Mesendoderm (in vitro differentiated cells): Measurements from ENCODE around the gene UBE2B.

Experiments used
- DNase-seq: peaks from one replicate; pipeline ENCODE4 v3.0.0; 2013
- H2AK5ac ChIP-seq: 2 replicates; pipeline ENCODE4 v1.6.1; 2013; ENCODE audit warnings: low read length, inconsistent platforms
- H2BK120ac ChIP-seq: 2 replicates; pipeline ENCODE4 v1.6.1; 2013; ENCODE audit warnings: low read depth, mild to moderate bottlenecking, low read length, moderate library complexity, mixed read lengths
- H2BK15ac ChIP-seq: replicated peaks from 2 replicates; pipeline ENCODE4 v1.6.1; 2013; ENCODE audit warnings: low read depth, mild to moderate bottlenecking, moderate library complexity
- H2BK5ac ChIP-seq: 2 replicates; pipeline ENCODE4 v1.6.1; 2013; ENCODE audit warnings: low read length, inconsistent platforms
- H3K18ac ChIP-seq: 2 replicates; pipeline ENCODE4 v1.6.1; 2013; ENCODE audit warnings: mild to moderate bottlenecking, low read length, mixed read lengths
- H3K23ac ChIP-seq: one replicate; pipeline ENCODE4 v1.6.1; 2013; ENCODE audit warnings: low read length
- H3K27ac ChIP-seq: 2 replicates; pipeline ENCODE4 v1.5.1; 2013; ENCODE audit warnings: low read depth, mild to moderate bottlenecking, inconsistent platforms, low read length, moderate library complexity
- H3K27me3 ChIP-seq: 2 replicates; pipeline ENCODE4 v1.6.1; 2013; ENCODE audit warnings: low read length, control low read depth, mild to moderate bottlenecking, inconsistent platforms; ENCODE audit not compliant: insufficient read depth, poor library complexity
- H3K36me3 ChIP-seq: 2 replicates; pipeline ENCODE4 v1.6.1; 2013; ENCODE audit warnings: low read length, inconsistent platforms; ENCODE audit not compliant: control insufficient read depth, insufficient read depth
- H3K4ac ChIP-seq: one replicate; pipeline ENCODE4 v1.6.1; 2013; ENCODE audit warnings: low read depth, mild to moderate bottlenecking, low read length, moderate library complexity
- H3K4me1 ChIP-seq: 2 replicates; pipeline ENCODE4 v1.6.1; 2013; ENCODE audit warnings: low read depth, low read length, inconsistent platforms; ENCODE audit not compliant: control insufficient read depth
- H3K4me2 ChIP-seq: 2 replicates; pipeline ENCODE4 v1.6.1; 2013; ENCODE audit warnings: low read length
- H3K4me3 ChIP-seq: 2 replicates; pipeline ENCODE4 v1.5.1; 2013; ENCODE audit warnings: mild to moderate bottlenecking, low read length
- H3K56ac ChIP-seq: one replicate; pipeline ENCODE4 v1.6.1; 2013; ENCODE audit warnings: low read length
- H3K79me1 ChIP-seq: 2 replicates; pipeline ENCODE4 v1.6.1; 2013; ENCODE audit warnings: low read length, inconsistent platforms
- H3K79me2 ChIP-seq: 2 replicates; pipeline ENCODE4 v1.6.1; 2013; ENCODE audit warnings: mild to moderate bottlenecking, low read length; ENCODE audit not compliant: control insufficient read depth, insufficient read depth
- H3K9ac ChIP-seq: 2 replicates; pipeline ENCODE4 v1.6.1; 2013; ENCODE audit warnings: low read length, inconsistent platforms
- H4K5ac ChIP-seq: one replicate; pipeline ENCODE4 v1.6.1; 2013; ENCODE audit warnings: low read length
- H4K8ac ChIP-seq: one replicate; pipeline ENCODE4 v1.6.1; 2013; ENCODE audit warnings: low read depth, mild to moderate bottlenecking, control low read depth, low read length, moderate library complexity
- WGBS: extraction: QIAGEN DNeasy Blood & Tissue Kit; methylation state at CpG from one replicate; pipeline ENCODE4 v1.1.7; 2013; ENCODE audit warnings: low lambda C conversion rate, missing lambda C conversion rate; ENCODE audit not compliant: insufficient coverage; ENCODE audit errors: extremely low coverage; 5-methylcytosine and 5-hydroxymethylcytosine counted together

Gene UBE2B

GRCh38 chr5:134438721-134439123 lies 67.4 kb downstream of the UBE2B start:
- no peak overlapping the region for H3K18ac ChIP-seq
- H2BK120ac ChIP-seq, result no peak overlapping the region
- no CpG with 5 or more reads among the region's 7 CpGs for WGBS
- no peak overlapping the region for H4K5ac ChIP-seq
- DNase-seq, result no peak
- H3K27ac ChIP-seq, result no peak overlapping the region
- H2AK5ac ChIP-seq, result no peak overlapping the region
- H3K9ac ChIP-seq, result no peak overlapping the region
- H3K4ac ChIP-seq, result no peak overlapping the region
- H3K79me1 ChIP-seq, result no peaks in the 10 kb centered on the region
- H3K56ac ChIP-seq, result no peak overlapping the region
- H2BK5ac ChIP-seq, result no peak overlapping the region
- H3K79me2 ChIP-seq, result no peaks in the 10 kb centered on the region
- H4K8ac ChIP-seq, result no peak overlapping the region
- no peak overlapping the region for H3K4me2 ChIP-seq
- no peak overlapping the region for H3K4me3 ChIP-seq
- no peaks in the 10 kb centered on the region for H3K36me3 ChIP-seq
- no peak overlapping the region for H3K23ac ChIP-seq
- H3K4me1 ChIP-seq, result no peaks in the 10 kb centered on the region
- no peaks in the 10 kb centered on the region for H3K27me3 ChIP-seq
- no peak overlapping the region for H2BK15ac ChIP-seq

- Histone ChIP-seq H3K4me3 (no peak overlapping the region), H2BK120ac (no peak overlapping the region), H3K27me3 (no peaks in the 10 kb centered on the region), H3K79me2 (no peaks in the 10 kb centered on the region), H3K4me1 (no peaks in the 10 kb centered on the region), H3K18ac (no peak overlapping the region), H2AK5ac (no peak overlapping the region), H3K79me1 (no peaks in the 10 kb centered on the region), H3K9ac (no peak overlapping the region), H2BK5ac (no peak overlapping the region), H3K4me2 (no peak overlapping the region), H3K36me3 (no peaks in the 10 kb centered on the region), H3K23ac (no peak overlapping the region), H3K27ac (no peak overlapping the region), H3K56ac (peak overlapping the region; percentile 38), H4K5ac (no peak overlapping the region), H3K4ac (no peak overlapping the region), H4K8ac (no peak overlapping the region), H2BK15ac (no peak overlapping the region)
- WGBS, result no CpG with 5 or more reads among the region's 7 CpGs
- DNase-seq, result peak; percentile 93
Observed at GRCh38 chr5:134439210-134439654, 67.9 kb downstream of the UBE2B start.

GRCh38 chr5:134440201-134440755 lies 68.9 kb downstream of the UBE2B start:
- Histone ChIP-seq H3K79me1 (no peaks in the 10 kb centered on the region), H4K5ac (no peak overlapping the region), H3K79me2 (no peaks in the 10 kb centered on the region), H3K56ac (no peak overlapping the region), H2BK120ac (no peak overlapping the region), H4K8ac (no peak overlapping the region), H2BK15ac (no peak overlapping the region), H2BK5ac (no peak overlapping the region), H3K4me1 (no peaks in the 10 kb centered on the region), H3K4me2 (no peak overlapping the region), H3K4me3 (no peak overlapping the region), H3K18ac (no peak overlapping the region), H3K27me3 (no peaks in the 10 kb centered on the region), H3K23ac (no peak overlapping the region), H3K4ac (no peak overlapping the region), H3K9ac (no peak overlapping the region), H3K36me3 (no peaks in the 10 kb centered on the region), H2AK5ac (no peak overlapping the region), H3K27ac (no peak overlapping the region)
- no CpG with 5 or more reads among the region's 3 CpGs for WGBS
- no peak for DNase-seq
